Choroid plexus epithelial cell (primary cell): ENCODE results near the gene KNSTRN.

Experiments used
- DNase-seq: peaks from one replicate; pipeline ENCODE4 v3.0.0-alpha.2; 2010; ENCODE audit warnings: low read depth
- H3K4me3 ChIP-seq: 2 replicates; pipeline ENCODE4 v1.5.1; 2011; ENCODE audit warnings: low read depth, mild to moderate bottlenecking, control low read depth, low read length, moderate library complexity
- CTCF ChIP-seq: conservative IDR thresholded peaks from 2 replicates; pipeline ENCODE4 v1.5.1; 2011; ENCODE audit warnings: low read depth, mild to moderate bottlenecking, control low read depth, inconsistent platforms, low read length, moderate library complexity

Gene KNSTRN

DNA sequence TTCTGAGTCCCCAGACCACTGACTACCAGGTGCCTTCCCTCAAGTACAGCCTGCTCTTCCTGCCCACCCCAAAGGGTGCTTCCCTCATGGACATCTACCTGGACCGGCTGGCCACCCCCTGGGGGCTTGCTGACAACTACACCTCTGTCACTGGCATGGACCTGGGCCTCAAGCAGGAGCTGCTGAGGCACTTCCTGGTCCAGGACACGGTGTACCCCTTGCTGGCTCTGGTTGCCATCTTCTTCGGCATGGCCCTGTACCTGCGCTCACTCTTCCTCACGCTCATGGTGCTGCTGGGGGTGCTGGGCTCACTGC, 15.2 kb upstream of the KNSTRN start:
- no peak for DNase-seq
- TF ChIP-seq CTCF, result no peak
- no peak overlapping the region for H3K4me3 ChIP-seq

GRCh38 chr15:40367686-40368611, 14.6 kb upstream of the KNSTRN start:
- TF ChIP-seq CTCF, result peak; percentile 67

GRCh38 chr15:40368719-40369473, 13.6 kb upstream of the KNSTRN start:
- TF ChIP-seq CTCF, result no peak
- DNase-seq, result no peak
- no peak overlapping the region for H3K4me3 ChIP-seq

More at GRCh38 chr15:40367686-40368611, 14.6 kb upstream of the KNSTRN start:
- peak; percentile 87 for DNase-seq
- H3K4me3 ChIP-seq, result peak overlapping the region; percentile 42

DNA sequence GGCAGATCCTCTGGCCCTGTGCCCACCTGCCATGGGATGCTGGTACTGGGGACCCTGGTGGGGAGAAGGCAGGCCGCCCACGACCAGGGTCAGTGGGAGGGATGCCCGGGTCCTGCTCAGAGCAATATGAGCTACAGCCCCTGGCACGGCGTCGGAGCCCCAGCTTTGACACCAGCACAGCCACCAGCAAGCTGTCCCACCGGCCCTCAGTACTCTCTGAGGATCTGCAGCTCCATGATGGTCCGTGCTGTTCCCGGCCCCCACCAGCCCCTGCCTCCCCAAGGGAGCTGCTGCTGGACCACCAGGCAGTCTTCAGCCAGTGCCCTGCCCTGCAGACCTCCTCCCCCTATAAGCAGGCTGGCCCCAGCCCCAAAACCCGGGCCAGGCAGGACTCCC, 13.0 kb upstream of the KNSTRN start:
- H3K4me3 ChIP-seq, result no peak overlapping the region
- DNase-seq, result no peak
- no peak for TF ChIP-seq CTCF

GRCh38 chr15:40369971-40370370, 12.6 kb upstream of the KNSTRN start:
- no peak for DNase-seq
- H3K4me3 ChIP-seq, result no peak overlapping the region
- no peak for TF ChIP-seq CTCF

DNA sequence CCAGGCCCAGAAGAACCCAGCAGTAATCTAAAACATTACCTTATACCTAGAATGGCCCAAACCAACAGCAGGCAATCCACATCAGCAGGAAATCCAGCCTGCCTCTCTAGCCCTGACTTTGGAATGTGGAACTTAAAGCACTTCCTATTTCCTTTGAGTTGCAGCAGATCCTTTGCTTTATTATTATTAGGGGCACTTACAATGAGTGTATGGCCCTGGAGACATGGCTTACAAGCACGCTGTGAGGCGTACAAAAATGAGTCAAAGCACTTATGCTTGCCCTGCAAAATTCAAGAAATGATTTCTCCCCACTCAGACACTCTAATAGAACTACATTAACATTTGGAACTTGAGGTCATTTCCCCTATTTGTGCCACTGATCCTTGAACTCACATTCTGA, 9.5 kb upstream of the KNSTRN start:
- DNase-seq, result peak; percentile 33
- no peak overlapping the region for H3K4me3 ChIP-seq
- TF ChIP-seq CTCF, result no peak
